CD4-positive, alpha-beta T cell treated with Interleukin-15 for 4 hours (primary cell): Measurements from ENCODE around the gene PPP1CC.

Experiments
- DNase-seq: peaks from one replicate; pipeline ENCODE4 v3.0.0-alpha.2; 2020; ENCODE audit warnings: low spot score

The PPP1CC gene

DNA sequence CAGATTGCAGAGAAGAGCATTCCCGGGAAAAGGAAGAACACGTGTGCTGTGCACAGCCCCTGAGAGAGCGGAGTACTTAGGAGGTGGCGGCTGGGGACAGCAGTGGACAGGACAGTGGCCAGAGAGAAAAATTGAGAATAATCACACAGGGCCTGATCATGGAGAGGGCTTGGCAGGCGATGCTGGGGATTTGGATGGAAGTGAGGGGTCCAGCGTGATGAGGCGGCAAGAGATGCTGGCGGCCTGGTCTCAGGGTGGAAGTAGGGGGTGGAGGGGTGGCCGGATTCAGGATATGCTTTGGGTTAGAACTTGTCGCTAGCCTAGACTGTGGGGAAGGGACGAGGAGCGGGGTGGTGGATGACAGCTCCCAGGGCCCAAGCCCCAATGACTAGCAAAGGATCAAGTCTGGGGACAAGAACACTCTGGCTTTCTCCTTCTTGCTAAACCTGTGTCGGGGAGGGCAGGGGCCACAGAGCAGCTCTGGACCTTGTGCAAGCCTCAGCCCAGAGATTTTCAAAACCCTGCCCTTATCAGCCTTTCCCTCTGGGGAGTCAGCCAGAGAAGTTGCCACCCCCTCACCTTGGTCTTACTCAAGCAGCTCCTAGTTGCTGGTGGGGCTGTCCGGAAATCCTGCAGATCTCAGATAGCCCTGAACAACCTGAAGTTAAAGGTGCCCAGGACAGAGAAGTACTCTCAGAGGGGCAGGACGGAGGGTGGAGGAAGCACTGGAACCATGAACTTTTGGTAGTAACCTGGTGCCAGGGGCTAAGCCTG, 55.1 kb downstream of the PPP1CC start:
- no peak for DNase-seq

- DNase-seq, result no peak
Measured at GRCh38 chr12:110686294-110686903, 56.3 kb downstream of the PPP1CC start.

- DNase-seq, result no peak
Measured at GRCh38 chr12:110684312-110684836, 58.3 kb downstream of the PPP1CC start.

- DNase-seq, result no peak
Measured at GRCh38 chr12:110683888-110684287, 58.8 kb downstream of the PPP1CC start.

GRCh38 chr12:110680032-110680431, 62.7 kb downstream of the PPP1CC start:
- DNase-seq, result no peak

DNA sequence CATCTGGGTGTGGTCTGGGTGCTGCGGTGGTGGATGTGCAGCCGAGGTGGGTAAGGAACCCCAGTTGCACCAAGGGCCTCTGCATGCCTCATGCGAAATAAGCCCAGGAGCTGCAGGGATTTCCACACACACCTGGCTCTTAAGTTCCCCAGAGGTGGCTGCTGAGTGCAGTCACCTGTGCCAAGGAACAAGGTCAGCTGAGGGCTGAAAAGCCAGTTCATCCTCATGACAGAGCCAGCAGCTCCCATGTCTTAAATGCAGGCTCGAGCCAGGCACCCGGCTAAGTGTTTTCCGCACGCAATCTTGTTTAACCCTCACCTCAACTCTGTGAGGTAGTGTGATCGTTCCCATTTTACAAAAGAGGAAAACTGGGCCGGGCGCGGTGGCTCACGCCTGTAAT, 63.5 kb downstream of the PPP1CC start:
- no peak for DNase-seq

- DNase-seq, result no peak
Measured at GRCh38 chr12:110677982-110678381, 64.7 kb downstream of the PPP1CC start.

DNA sequence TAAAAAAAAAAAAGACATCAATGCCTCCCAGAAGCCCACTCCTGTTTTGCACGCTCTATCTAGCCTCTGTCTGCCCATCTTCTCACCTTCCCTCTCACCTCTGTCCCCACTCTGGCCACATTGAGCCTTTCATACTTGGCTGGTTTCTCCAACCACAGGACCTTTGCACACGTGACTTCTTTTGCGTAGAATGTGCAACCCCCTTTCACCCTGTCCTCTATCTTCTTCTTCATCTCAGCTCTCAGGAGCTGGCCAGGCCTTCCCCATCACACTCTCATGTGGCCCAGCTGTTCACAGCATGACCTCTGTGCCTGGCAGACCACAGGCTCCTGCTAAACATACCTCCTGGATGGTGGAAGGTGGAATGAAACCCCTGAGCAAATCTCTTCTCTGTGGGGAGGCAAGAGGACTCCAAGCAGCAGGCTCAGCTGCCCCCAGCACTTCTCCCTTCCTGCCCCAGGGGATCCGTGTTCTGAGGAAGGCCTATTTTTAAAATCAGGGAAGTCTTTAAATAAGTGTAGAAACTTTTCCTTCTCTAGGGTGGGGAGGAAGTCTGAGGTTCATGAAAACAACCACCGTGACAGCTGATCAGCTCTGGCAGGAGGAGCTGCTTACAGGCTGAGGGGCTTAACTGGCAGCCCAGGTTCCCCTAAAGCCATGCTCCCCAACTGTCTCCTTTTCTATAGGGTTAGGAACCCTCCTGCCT, 65.3 kb downstream of the PPP1CC start:
- DNase-seq, result no peak

- no peak for DNase-seq
Measured at GRCh38 chr12:110676171-110676570, 66.5 kb downstream of the PPP1CC start.

DNA sequence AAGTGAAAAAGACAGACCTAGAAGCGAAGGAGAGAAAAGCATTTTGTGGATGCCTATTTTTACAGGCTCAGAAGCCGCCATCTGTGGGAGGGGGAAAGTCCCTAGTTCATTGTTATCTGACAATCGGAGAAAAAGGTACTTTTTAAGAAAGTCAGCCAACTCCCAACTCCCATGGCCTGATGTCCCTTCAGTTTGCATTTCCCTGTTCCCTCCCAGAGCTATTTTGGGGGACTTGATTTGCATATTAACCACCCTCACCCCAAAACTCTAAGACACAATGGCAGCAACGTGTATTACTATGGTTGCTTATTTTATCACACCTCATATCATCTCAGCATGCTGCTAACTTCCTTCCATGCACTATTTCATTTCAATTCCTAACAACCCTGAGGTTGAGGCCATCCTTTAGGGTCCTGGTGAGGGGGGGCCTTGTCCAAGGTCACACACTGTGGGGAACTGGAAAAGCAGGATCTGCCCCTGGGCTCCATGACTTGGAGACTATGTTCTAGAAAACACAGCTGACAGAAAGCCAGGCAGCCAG, 72.5 kb downstream of the PPP1CC start:
- peak; percentile 14 for DNase-seq
